GM12865 (cell line): Measurements from ENCODE around the gene IFIT2.

Source experiments
- DNase-seq: peaks from one replicate; pipeline ENCODE4 v3.0.0; 2010; ENCODE audit warnings: low read depth
- H3K4me3 ChIP-seq: 2 replicates; pipeline ENCODE4 v1.5.1; 2011; ENCODE audit warnings: mild to moderate bottlenecking, low read depth, low read length, control low read depth
- TF ChIP-seq, protein P1 (sequence below): IDR thresholded peaks from 2 replicates; pipeline ENCODE4 v1.5.1; 2011; ENCODE audit warnings: low read length, control low read depth, low read depth, inconsistent platforms; ENCODE audit not compliant: insufficient read depth; ENCODE audit errors: missing control alignments

Gene IFIT2

DNA sequence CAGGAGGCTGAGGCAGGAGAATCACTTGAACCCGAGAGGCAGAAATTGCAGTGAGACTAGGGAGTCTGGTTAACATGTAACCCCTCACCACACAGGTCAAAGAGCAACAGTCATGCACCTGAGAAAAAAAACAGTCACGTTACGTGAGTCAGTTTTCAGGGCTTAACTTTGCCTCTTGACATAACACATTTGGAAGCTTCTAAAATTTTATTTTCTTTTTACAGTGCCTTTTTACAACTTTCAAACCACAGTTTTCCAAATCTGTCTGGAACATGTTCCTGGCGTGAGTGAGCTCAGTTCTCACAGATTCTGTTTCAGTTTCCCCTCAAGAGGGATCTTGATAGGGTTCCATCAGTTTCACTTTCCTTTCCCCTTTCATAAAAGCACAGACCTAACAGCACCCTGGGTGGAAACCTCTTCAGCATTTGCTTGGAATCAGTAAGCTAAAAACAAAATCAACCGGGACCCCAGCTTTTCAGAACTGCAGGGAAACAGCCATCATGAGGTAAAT is 30.3 kb downstream of the IFIT2 start:
- peak overlapping the region; percentile 90 for H3K4me3 ChIP-seq
- DNase-seq: peak; percentile 91
- TF ChIP-seq, protein P1, sequence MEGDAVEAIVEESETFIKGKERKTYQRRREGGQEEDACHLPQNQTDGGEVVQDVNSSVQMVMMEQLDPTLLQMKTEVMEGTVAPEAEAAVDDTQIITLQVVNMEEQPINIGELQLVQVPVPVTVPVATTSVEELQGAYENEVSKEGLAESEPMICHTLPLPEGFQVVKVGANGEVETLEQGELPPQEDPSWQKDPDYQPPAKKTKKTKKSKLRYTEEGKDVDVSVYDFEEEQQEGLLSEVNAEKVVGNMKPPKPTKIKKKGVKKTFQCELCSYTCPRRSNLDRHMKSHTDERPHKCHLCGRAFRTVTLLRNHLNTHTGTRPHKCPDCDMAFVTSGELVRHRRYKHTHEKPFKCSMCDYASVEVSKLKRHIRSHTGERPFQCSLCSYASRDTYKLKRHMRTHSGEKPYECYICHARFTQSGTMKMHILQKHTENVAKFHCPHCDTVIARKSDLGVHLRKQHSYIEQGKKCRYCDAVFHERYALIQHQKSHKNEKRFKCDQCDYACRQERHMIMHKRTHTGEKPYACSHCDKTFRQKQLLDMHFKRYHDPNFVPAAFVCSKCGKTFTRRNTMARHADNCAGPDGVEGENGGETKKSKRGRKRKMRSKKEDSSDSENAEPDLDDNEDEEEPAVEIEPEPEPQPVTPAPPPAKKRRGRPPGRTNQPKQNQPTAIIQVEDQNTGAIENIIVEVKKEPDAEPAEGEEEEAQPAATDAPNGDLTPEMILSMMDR: no peak

DNA sequence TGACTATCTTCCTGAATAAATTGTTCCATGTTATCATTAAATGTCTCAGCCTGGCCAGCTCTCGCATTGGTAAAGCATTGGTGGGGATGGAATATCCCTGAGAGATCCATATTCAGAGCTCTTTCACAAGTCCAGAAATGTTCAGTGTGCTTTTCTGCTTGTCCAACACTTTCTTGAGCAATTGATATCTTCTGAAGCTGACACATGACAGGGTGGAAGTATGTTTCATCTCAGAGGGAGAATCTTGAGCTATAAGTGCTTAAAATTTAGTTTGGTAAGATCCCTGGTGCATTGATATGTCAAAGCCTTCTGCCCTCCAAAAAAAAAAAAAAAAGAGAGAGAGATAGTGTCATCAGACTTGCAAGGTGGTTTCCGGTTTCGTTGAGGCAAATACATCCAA is 33.4 kb downstream of the IFIT2 start:
- DNase-seq: peak; percentile 37
- TF ChIP-seq, protein P1: no peak
- H3K4me3 ChIP-seq: peak overlapping the region; percentile 90

DNA sequence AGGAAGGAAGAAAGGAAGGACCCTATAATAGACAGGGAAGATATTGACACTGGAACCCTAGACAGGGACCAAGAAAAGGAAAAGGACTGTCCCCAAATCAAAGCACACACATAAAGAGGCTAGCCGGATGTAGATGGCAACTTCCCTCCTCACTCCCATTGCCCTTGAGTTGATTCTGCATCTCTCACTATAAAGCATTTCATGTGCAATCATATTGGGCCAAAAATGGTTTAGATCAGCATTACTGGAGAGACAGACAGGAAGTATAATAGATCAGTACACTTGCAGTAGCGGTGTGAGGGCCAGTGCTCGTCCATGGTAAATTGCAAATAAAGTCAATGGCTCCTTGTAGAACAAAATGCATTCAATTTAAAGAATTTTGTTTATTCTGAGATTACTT is 34.4 kb downstream of the IFIT2 start:
- H3K4me3 ChIP-seq: no peak overlapping the region
- DNase-seq: no peak
- TF ChIP-seq, protein P1: no peak

DNA sequence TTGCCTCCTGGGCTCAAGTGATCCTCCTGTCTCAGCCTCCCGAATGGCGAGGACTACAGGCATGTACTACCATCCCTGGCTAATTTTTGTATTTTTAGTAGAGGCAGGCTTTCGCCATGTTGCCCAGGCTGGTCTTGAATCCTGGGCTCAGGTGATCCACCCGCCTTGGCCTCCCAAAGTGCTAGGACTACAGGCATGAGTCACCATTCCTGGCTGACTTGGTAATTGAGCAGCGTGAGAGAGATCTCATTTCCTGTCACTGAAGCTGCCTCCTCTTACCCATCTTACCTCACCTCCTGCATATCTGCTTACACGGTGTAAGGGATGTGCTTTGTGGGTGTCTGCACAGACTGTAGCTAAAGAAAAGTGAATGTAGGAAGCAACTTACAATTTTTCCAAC is 35.6 kb downstream of the IFIT2 start:
- TF ChIP-seq, protein P1: no peak
- peak; percentile 73 for DNase-seq
- no peak overlapping the region for H3K4me3 ChIP-seq

DNA sequence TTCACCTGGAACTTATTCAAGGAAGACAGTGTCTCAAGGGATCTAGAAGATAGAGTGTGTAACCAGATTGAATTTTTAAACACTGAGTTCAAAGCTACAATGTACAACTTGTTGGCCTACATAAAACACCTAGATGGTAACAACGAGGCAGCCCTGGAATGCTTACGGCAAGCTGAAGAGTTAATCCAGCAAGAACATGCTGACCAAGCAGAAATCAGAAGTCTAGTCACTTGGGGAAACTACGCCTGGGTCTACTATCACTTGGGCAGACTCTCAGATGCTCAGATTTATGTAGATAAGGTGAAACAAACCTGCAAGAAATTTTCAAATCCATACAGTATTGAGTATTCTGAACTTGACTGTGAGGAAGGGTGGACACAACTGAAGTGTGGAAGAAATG is 36.9 kb downstream of the IFIT2 start:
- no peak for DNase-seq
- TF ChIP-seq, protein P1: no peak
- H3K4me3 ChIP-seq: no peak overlapping the region

DNA sequence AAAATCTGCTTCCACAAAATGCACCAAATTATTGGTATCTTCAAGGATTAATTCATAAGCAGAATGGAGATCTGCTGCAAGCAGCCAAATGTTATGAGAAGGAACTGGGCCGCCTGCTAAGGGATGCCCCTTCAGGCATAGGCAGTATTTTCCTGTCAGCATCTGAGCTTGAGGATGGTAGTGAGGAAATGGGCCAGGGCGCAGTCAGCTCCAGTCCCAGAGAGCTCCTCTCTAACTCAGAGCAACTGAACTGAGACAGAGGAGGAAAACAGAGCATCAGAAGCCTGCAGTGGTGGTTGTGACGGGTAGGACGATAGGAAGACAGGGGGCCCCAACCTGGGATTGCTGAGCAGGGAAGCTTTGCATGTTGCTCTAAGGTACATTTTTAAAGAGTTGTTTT is 38.0 kb downstream of the IFIT2 start:
- TF ChIP-seq, protein P1: no peak
- no peak for DNase-seq
- no peak overlapping the region for H3K4me3 ChIP-seq

DNA sequence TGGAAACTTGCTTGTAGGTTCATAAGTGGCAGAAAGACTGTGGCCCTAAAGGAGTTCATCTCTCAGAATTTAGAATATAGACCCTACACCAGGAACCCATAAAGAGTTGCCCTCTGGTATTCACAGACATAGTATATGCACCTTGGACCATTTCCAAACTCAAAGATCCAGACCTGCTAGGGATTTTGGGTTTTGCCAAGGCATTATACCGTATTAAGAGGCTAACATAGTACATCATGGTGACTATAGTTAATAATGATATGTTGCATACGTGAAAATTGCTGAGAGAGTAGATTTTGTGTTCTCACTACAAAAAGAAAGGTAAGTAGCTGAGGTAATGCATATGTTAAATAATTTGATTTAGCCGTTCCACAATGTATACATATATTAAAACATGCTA is 39.8 kb downstream of the IFIT2 start:
- TF ChIP-seq, protein P1: no peak
- no peak overlapping the region for H3K4me3 ChIP-seq
- no peak for DNase-seq
